ENCODE data around the gene SKA1. TPM values are rescaled to one million over a fixed set of nuclear protein-coding genes. Genes with fewer than 3 reads are reported as not detected.

Gene SKA1
- total and polyA plus RNA-seq, 9 of the 15 experiments (the other 6 are each of a cell fraction or from before 2014, with no cell fraction given) = 27.8 to 67.2 (median 41.9) TPM

DNA sequence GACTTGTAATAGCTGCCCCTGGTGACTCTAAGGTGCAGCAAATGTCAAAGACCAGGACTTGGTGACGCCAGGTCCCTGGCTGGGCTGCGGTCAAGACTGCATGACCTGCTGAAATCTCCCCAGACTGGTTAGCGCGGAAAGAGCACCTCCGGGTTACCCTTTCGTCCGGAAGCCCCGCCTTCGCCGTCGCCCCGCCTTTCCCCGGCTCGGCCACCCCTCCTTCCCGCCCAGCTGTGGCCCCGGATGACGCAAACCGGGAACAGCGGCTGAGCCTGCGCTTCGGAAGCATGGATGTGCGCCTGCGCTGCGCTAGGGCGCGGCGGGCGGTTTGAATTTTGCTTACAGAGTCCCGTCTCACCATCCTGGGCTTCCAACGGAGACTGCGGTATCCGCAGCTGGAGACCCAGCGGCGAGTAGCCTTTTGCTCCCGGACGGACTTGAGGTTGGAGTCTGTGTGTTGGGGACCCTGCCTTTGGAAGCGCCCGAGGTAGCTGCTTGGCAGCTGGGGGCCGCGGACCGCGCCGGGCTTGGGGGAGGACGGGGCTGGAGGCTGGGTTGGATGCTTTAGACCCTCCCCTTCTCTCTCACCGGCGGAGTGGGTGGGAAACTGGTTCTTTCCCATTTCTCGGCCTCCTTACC, at the start of gene SKA1 (continued):
- peak; percentile 78; the same call in 1 of the 2 replicates for TF ChIP-seq PHF8 (IDR thresholded peaks at IDR 0.05; ENCODE audit: borderline replicate concordance, low read length)
- peak in 1 of 2 experiments; percentile 94; a peak in 2 of 4 replicates for TF ChIP-seq HDAC1 (IDR thresholded peaks at IDR 0.05)
- TF ChIP-seq NR2C1 (IDR thresholded peaks at IDR 0.05) = peak; percentile 82
- peak; percentile 81 for TF ChIP-seq NR2C1 (tag; IDR thresholded peaks at IDR 0.05)
- peak; percentile 36; the same call in 1 of the 2 replicates for TF ChIP-seq CREB1 (IDR thresholded peaks at IDR 0.05)
- TF ChIP-seq CREB1 (CRISPR knock-in tag; IDR thresholded peaks at IDR 0.05) = peak; percentile 57; the same call in 1 of the 2 replicates
- TF ChIP-seq CREM (IDR thresholded peaks at IDR 0.05; ENCODE audit: low read depth) = peak; percentile 82
- TF ChIP-seq, protein P1, sequence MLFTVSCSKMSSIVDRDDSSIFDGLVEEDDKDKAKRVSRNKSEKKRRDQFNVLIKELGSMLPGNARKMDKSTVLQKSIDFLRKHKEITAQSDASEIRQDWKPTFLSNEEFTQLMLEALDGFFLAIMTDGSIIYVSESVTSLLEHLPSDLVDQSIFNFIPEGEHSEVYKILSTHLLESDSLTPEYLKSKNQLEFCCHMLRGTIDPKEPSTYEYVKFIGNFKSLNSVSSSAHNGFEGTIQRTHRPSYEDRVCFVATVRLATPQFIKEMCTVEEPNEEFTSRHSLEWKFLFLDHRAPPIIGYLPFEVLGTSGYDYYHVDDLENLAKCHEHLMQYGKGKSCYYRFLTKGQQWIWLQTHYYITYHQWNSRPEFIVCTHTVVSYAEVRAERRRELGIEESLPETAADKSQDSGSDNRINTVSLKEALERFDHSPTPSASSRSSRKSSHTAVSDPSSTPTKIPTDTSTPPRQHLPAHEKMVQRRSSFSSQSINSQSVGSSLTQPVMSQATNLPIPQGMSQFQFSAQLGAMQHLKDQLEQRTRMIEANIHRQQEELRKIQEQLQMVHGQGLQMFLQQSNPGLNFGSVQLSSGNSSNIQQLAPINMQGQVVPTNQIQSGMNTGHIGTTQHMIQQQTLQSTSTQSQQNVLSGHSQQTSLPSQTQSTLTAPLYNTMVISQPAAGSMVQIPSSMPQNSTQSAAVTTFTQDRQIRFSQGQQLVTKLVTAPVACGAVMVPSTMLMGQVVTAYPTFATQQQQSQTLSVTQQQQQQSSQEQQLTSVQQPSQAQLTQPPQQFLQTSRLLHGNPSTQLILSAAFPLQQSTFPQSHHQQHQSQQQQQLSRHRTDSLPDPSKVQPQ (CRISPR knock-in tag; IDR thresholded peaks at IDR 0.05; ENCODE audit: borderline replicate concordance) = no peak
- TF ChIP-seq NFIC (IDR thresholded peaks at IDR 0.05) = no peak
- TF ChIP-seq SIN3A (IDR thresholded peaks at IDR 0.05; ENCODE audit: borderline replicate concordance in 2 of 2, control insufficient read depth in 1 of 2, low read depth in 2 of 2, low read length in 2 of 2) = peak; percentile 37 to 87; a peak in 2 of 4 replicates
- peak in 2 of 3 experiments; percentile 31 to 36 for TF ChIP-seq YY1 (IDR thresholded peaks at IDR 0.05; ENCODE audit: borderline replicate concordance in 1 of 3, control insufficient read depth in 1 of 3, extremely low read depth in 1 of 3, insufficient read depth in 3 of 3, insufficient read length in 1 of 3, insufficient replicate concordance in 2 of 3, low read depth in 1 of 3, low read length in 2 of 3)
- TF ChIP-seq, protein P2, sequence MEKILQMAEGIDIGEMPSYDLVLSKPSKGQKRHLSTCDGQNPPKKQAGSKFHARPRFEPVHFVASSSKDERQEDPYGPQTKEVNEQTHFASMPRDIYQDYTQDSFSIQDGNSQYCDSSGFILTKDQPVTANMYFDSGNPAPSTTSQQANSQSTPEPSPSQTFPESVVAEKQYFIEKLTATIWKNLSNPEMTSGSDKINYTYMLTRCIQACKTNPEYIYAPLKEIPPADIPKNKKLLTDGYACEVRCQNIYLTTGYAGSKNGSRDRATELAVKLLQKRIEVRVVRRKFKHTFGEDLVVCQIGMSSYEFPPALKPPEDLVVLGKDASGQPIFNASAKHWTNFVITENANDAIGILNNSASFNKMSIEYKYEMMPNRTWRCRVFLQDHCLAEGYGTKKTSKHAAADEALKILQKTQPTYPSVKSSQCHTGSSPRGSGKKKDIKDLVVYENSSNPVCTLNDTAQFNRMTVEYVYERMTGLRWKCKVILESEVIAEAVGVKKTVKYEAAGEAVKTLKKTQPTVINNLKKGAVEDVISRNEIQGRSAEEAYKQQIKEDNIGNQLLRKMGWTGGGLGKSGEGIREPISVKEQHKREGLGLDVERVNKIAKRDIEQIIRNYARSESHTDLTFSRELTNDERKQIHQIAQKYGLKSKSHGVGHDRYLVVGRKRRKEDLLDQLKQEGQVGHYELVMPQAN (IDR thresholded peaks at IDR 0.05; ENCODE audit: borderline replicate concordance) = peak; percentile 76; the same call in 1 of the 2 replicates
- TF ChIP-seq ELF4 (CRISPR knock-in tag; IDR thresholded peaks at IDR 0.05) = no peak
- TF ChIP-seq, protein P3, sequence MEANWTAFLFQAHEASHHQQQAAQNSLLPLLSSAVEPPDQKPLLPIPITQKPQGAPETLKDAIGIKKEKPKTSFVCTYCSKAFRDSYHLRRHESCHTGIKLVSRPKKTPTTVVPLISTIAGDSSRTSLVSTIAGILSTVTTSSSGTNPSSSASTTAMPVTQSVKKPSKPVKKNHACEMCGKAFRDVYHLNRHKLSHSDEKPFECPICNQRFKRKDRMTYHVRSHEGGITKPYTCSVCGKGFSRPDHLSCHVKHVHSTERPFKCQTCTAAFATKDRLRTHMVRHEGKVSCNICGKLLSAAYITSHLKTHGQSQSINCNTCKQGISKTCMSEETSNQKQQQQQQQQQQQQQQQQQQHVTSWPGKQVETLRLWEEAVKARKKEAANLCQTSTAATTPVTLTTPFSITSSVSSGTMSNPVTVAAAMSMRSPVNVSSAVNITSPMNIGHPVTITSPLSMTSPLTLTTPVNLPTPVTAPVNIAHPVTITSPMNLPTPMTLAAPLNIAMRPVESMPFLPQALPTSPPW (CRISPR knock-in tag; IDR thresholded peaks at IDR 0.05) = peak; percentile 91
- 0 out of 2 replicates have a peak, but pooled peaks have one; percentile 28 for TF ChIP-seq CTBP1 (IDR thresholded peaks at IDR 0.05; ENCODE audit: borderline replicate concordance)
- TF ChIP-seq DACH1 (IDR thresholded peaks at IDR 0.05; ENCODE audit: partially characterized antibody) = peak; percentile 39
